Ecto neural progenitor cell (in vitro differentiated cells): Measurements from ENCODE around the gene NUDT16L1.
"Not testable (repeated sequence)": the region's sequence is repeated elsewhere in the genome, so short reads cannot be mapped to it uniquely, and the experiment has no call there.

Experiments used
- DNase-seq: peaks from one replicate; pipeline ENCODE4 v3.0.0-alpha.2; 2018; ENCODE audit warnings: low spot score

The NUDT16L1 gene

DNA sequence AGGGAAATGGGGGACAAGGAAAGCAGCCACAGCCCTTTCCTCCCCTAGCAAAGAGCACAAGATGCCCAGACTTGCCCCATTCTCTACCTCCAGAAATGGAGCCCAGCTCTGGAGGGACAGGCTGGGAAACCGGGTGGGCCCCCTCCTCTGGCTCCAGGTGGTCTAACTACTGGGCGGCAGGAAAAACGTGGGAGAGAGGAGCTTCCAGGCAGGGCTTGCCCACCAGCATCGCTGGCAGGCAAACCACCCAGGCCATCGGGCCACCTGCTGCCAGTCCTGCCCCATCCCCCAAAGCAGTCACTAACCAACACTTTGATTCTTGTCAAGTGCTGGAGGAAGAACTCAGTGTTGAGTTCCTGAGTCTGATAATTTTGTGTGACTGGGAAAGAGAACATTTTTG is 25.1 kb downstream of the NUDT16L1 start:
- no peak for DNase-seq

DNA sequence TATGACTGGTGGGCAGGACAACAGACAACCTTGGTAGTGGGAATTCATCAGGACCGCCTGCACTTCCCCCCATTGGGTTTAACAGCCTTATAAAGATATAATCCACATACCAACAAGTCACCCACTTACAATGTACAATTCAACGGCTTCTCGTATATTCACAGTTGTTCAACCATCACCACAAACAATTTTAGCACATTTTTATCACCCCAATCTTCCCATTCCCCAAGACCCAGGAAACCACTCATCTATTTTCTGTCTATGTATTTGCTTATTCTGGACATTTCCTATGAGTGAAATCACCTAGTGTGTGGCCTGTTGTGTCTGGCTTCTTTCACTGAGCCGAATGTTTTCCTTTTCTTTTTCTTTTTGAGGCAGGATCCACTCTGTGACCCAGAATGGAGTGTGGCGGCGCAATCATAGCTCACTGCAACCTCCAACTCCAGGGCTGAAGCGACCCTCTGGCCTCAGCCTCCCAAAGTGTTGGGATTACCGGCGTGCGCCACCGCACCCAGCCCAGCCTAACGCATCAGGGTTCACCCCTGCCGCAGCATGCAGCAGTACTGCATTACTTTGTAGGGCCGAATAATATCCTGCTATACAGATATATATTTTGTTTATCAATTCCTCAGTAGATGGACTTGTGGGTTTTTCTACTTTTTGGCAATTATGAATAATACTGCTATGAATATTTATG is 29.9 kb downstream of the NUDT16L1 start:
- DNase-seq, result no peak

DNA sequence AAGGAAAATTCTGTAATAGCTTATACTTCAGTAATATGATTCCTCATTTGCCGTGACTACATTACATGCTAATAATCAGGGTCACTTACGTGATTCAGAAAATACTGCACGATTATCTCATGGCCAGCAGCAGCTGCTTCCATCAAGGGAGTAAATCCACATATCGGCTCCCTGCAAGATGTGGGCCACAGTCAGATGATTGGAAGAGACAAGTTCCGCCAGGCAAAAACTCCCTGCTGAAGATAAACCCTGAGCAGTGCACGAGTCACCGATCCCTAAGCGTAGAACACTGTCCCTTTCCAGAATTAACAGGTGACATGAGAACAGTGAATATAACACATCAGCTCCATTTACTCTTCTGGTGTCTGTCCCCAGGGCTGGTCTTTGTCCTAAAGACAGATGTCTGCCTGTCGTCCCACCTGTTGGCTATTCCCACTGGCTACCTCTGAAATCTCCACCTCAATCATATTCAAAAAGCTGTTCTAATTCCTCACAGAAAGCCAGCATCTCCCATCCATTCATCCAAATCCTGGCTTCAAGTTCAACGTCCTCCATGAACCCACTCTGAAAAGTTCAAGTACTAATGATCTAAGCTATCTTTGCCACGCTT is 31.4 kb downstream of the NUDT16L1 start:
- DNase-seq, result no peak

DNA sequence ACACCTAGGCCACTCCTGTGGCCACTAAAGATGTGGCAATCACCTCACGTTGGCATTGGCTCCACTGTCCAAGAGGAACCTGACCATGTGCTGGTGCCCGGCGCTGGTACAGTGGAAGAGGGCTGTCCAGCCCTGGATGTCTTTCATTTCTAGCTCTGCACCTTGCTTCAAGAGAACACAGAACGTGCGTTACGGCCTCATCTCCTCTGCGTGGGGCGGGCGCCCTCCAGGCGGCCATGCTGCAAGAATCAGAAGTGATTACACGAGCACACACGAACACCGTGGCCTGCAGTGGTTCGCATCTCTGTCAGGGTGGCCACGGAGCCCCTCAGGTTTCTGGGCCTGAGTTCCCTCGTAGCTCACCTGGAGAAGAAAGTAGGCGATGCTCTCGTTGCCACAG is 33.3 kb downstream of the NUDT16L1 start:
- DNase-seq, result no peak

DNA sequence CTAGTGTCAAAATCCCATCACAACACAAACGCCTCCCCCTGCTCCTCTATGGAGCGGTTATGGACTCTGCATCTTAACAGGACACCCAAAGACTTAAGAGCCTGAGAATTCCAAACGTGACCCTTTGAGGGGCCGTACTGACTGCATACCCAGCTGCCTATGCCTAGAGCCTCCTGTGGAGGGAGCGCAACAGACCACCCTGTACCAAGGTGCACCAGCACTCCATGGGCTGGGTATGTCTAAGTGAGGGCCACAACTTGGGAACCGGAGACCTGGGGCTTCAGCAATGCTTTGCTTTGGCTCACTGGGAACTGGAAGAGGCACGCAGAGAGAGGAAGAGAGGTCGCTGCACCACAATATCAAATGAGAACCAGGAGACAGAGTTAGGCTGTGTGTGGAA is 35.3 kb downstream of the NUDT16L1 start:
- no peak for DNase-seq

DNA sequence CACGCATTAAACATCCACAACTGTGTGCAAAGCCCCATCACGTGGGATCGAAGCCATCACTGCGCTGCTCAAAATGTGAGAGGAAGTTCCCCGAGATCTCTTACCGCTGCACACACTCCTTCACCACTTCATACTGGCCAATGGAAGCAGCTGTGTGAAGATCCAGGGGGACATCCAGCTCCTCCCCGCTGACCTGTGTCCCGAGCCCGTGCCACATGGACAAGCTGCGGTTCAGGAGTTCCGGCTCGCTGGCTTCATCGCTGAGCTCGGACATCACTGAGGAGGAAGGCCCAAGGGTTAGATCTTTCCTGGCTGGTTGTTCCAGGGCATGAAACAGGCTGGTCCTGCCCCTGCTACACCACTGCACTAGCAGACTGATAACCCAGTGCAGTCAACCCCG is 36.5 kb downstream of the NUDT16L1 start:
- no peak for DNase-seq

DNA sequence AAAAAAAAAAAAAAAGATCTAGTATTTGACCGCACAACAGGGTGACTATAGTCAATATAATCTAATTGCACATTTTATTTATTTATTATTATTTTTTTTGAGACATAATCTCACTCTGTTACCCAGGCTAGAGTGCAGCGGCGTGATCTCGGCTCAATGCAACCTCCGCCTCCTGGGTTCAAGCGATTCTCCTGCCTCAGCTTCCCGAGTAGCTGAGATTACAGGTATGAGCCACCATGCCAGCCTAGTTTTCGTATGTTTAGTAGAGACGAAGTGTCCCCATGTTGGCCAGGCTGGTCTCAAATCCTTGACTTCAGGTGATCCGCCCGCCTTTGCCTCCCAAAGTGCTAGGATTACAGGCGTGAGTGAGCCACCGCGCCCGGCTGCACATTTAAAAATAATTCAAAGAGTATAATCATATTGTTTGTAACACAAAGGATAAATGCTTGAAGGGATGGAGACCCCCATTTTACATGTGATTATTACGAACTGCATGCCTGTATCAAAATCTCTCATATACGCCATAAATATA is 39.9 kb downstream of the NUDT16L1 start:
- no peak for DNase-seq

DNA sequence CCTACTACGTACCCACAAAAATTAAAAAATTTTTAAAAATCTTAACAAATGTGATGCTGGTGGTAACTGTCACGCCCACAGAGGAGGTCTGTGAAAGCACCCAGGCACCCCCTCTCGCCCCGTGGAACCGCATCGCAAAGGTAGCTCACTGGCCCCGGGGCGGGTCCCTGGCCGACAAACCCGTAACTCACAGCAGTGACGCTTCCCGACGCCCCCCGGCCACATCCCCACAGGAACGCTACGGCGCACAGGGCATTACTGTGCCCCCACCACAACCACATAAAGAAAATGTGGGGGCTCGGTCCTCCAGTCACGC is 40.3 kb downstream of the NUDT16L1 start:
- DNase-seq, result no peak

DNA sequence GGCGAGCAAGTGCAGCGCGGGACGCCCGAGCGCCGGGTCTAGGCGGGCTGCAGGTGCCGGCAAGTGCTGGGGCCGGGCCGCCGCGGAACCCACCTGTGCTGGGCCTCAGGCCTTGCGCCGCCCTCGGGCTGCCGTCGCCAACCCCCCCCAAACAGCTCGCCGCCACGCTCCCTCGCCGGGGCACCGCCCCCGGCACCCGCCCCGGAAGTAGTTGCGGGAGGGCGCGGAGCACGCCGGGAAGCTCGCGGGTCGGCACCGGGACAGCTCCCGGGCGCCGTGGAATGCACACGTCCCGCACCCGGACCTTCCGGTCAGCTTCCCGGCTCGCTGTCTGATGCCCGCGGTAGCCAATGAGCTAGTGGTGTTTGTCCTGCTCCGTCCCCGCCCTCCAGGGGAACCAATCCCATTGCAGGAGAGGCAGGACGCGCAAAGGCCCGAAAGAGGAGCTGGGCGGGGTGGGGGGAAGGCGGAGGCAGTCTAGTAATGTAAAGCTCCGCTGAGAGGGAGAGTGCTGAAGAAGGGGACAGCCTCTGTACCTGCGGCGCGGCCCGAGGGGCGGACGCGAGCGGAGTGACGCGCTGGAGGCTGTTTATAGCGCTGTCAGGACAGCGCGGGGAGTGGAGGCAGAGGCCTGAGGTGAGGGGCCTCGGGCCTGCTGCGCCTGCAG is 40.8 kb downstream of the NUDT16L1 start, which contains the start of the genes ANKS3 and DNAAF8:
ANKS3 (minus strand) TSS at position 209 of the 667 bp plus-strand sequence. CDS start 4,122 bp downstream, outside the sequence.
DNAAF8 (plus strand) TSS at position 475 of the 667 bp plus-strand sequence. CDS start 1,978 bp downstream, outside the sequence.
- peak; percentile 96 for DNase-seq

DNA sequence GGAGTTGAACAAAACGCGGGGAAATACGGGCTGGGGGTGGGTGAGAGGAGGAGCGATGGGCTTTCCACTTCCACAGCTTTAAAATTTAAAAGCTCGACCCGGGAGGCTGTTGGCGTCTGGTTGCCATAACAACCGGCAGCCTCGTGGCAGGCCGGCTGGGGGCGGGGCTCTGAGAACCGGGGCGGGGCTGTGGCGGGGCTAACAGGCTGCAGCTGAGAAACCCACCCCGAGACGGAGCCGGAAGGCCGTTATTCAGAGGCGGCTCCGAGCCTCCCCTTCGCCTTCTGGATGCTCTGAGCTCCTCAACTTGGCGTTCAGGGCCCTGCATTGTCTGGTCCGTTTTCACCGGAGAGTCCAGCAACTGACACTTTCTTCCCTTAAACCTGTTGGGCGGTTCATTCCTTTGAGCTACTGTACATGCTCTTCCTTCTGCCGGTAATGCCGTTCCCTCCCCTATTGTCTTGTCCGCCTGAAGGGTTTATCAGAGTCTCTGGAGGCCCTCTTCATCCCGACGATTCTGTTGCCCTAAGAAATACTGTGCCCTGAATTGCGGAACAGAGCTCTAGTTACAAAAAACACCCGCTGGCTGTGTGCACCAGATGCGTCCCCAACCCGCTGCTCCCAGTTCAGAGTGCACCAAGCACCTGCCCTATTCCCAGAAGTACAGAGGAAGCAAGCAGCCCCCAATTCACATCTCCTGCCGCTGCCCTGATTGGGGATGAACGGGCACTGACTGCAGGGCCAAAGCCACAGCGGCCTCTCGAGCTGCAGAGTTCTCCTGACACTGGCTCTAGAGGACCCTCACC is 41.6 kb downstream of the NUDT16L1 start:
- DNase-seq, result peak; percentile 93

DNA sequence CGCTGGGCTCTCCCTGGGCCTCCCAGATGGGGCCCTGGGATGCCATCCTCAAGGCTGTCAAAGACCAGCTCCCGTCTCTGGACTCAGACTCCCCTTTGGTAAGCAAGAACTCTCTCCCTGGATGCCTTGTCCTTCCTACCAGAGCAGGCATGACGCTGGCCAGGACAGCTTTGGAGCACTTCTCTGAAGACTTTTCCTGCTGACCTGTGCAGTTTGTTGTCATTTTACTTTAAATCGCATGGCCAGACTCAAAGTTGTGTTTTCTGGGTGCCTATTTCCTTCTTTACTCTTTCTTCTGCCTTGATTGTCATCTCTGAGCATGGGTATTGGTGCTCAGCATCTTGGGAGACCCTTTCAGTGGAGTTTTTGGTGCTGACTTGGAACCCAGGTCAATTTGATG is 43.2 kb downstream of the NUDT16L1 start:
- DNase-seq, result no peak

DNA sequence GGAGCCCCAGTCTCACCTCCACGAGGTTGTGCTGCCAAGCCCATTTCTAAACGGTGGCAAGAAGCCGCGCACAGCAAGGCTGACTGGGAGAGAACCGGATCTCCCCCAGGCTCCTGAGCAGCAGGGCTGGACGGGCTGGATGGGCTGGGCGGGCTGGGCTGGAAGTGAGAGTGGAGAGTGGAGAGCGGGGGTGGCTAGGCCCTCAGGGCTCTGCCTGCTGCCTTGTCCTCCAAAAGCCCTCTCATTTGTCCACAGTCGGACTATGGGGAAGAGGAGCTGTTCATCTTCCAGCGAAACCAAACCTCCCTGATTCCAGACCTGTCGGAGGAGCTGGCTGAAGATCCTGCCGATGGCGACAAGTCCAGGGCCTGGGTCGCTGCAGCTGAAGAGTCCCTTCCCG is 44.2 kb downstream of the NUDT16L1 start:
- no peak for DNase-seq

DNA sequence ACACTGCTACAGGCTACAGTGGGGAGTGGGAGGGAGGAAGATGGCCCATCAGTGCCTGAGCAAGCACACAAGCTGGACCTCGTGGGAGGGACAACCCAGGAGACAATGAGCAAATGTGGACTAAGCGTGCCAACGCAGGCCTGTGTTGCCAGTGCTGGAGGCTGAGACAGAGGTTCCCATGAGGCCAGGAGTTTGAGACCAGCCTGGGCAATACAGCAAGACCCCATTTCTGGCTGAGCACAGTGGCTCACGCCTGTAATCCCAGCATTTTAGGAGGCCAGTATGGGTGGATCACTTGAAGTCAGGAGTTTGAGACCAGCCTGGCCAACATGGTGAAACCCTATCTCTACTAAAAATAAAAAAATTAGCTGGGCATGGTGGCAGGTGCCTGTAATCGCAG is 45.0 kb downstream of the NUDT16L1 start:
- DNase-seq, result not testable (repeated sequence)

DNA sequence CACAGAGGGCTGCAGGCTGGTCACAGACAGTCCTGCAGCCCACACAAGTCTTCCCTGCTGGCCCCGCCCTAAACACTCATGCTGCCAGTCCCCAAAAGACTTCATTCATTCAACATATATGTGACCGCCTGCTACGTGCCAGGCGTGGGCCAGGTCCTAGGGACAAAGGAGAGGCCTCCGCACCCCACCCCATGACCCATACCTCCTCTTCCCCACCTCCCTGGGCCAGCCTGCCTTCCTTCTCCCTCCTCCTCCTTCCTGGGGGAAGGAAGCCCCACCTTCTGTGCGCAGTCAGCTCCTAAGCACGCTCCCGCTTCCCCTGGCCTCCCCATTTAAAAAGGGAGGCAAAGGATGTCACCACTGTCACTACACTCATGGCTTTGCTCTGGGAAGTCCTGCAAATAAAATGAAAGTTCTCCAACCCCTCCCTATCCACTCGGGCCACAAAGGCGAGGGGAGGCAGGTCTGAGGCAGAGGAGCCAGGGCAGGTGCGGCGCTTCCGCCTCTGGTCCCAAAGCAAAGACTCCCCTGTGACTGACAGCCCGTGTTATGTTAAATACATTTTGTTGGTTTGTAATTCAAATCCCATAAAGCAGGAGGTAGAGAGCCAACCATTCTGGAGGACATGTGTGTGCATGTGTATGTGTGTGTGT is 50.0 kb downstream of the NUDT16L1 start:
- no peak for DNase-seq

DNA sequence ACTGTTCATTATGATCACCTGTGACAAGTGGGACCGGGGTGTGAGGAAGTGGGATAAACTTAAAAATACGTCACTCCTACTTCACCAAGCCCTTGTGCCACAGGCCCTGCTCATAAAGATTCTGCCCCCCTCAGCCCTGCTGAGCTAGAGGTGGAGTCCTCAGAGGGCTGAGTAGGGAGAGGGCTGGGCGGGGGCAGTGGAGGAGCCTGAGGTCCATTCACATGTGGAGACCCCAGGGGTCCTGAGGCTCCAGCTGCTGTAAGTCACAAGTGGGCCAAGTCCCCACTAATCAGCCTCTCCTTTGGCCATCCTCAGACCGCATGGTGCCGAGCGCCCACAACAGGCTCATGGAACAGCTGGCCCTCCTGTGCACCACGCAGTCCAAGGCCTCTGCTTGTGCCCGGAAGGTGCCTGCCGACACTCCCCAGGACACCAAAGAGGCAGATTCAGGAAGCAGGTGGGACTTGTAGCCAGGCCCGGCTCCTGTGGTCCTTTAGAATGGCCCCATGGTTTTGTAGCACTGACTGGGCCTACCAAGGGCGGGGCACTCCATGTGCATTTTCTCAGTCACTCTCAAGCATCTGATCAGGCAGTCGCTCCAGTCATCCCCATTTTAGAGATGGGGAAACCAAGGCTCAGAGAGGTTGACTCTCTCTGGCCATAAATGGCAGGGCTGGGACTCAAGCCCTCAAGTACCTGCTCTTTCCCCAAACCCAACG is 51.4 kb downstream of the NUDT16L1 start:
- no peak for DNase-seq

DNA sequence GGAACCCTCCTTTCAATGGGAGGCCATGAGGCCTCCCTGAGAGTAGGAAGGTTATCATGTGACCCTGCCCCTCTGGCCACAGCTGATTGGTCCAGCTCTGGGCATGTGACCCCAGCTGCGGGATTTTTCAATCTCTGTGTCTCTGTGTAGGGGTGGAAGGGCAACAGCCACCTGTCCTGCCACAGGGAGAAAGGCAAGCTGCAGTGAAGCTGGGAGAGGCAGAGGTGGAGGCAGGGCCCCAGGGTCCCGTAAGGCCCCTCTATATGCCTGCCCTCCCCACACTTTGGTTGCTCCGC is 51.9 kb downstream of the NUDT16L1 start:
- no peak for DNase-seq
